NCI-H2171 treated with DMSO at 0.1 percent for 48 hours (cell line): Measurements from ENCODE around the gene IDH2.
"Not testable (repeated sequence)": the region's sequence is repeated elsewhere in the genome, so short reads cannot be mapped to it uniquely, and the experiment has no call there.

Experiments
- DNase-seq: peaks from one replicate; lab custom pipeline; 2025; lab: John Stamatoyannopoulos, UW

Gene IDH2

DNA sequence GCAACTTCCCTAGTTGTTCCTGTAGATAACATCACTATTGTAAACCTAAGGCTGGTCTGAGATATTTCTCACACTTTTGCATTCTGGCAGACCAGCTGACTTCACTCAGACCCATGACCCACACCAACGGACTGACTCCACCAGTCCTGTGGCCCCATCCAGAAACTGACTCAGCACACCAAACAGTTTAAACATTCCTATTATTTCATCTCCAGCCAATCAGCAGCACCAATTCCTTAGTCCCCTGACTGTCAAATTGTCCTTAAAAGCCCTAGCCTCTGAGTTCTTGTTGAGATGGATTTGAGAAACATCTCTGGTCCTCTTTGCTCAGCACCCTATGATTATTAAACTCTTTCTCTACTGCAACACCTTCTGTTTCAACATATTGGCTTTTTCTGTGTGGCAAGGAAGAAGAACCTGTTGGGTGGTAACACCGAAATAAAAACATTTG lies 12.2 kb upstream of the IDH2 start:
- DNase-seq, result no peak

DNA sequence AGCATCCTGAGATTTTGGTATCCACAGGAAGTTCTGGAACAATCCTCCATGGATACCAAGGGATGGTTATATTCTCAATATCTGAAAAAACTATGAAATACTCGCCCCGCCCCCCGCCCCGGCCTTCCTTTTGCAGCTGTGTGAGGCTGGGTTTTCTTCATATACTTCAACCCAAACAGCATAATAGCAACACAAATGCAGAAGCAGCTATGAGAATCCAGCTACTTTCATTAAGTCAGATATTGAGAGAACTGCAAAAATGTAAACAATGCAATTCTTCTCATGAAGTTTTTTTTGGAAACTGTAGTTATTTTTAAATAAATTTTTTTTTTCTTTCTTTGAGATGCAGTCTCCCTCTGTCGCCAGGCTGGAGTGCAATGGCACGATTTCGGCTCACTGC lies 10.9 kb upstream of the IDH2 start:
- no peak for DNase-seq

DNA sequence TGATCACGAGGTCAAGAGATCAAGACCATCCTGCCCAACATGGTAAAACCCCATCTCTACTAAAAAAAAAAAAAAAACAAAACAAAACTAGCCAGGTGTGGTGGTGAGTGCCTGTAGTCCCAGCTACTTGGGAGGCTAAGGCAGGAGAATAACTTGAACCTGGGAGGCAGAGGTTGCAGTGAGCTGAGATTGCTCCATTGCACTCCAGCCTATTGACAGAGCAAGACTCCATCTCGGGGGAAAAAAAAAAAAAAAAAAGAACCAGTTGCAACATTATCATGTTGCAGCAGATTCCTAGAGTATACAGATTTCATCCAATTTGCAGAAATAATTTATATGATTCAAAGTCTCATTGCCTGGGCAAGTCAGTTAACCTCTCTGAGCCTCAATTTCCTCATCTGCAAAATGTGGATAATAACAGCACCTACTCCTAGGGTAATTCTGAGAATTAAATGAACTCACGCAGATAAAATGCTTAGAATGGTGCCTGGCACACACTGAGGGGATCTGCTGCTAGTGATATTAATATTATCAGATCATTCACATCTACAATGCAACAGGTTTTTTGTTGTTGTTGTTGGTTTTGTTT lies 7.0 kb upstream of the IDH2 start:
- DNase-seq, result not testable (repeated sequence)

DNA sequence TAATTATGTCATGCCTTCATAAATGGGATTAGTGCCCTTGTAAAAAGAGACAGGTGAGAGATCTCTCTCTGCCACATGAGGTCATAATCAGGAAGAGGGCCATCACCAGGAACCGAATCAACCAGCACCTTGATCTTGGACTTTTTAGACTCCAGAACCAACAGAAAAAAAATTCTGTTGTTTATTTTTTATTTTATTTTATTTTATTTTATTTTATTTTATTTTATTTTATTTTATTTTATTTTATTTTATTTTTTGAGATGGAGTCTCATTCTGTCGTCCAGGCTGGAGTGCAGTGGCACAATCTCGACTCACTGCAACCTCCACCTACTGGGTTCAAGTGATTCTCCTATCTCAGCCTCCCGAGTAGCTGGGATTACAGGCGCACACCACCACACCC lies 5.8 kb upstream of the IDH2 start:
- not testable (repeated sequence) for DNase-seq

DNA sequence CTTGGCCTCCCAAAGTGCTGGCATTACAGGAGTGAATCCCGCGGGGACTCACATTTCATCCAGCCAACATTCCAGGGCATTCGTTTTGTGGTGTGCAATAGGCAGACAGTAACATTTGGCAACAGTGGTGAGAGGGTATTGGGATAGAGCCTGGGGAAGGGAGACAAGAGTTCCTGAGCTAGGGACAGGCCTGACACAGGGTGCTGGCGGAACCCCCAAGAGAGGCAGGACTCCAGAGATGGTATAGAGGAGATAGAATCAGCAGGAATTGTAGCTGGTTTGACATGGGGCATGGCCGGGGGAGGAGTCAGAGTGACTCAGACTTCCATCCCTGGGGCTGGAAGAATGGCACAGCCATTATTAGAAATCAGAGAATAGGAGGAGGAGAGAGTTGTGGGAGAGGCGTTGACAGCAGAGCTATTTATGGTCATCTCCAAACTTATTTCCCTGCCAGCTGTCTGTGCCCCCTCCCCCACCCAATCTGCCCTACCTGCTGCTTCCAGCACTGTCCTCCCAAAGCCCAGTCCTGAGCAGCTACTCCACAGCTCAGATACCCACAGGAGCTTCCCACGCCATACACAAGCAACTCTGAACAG lies 4.4 kb upstream of the IDH2 start:
- DNase-seq, result peak; percentile 22

DNA sequence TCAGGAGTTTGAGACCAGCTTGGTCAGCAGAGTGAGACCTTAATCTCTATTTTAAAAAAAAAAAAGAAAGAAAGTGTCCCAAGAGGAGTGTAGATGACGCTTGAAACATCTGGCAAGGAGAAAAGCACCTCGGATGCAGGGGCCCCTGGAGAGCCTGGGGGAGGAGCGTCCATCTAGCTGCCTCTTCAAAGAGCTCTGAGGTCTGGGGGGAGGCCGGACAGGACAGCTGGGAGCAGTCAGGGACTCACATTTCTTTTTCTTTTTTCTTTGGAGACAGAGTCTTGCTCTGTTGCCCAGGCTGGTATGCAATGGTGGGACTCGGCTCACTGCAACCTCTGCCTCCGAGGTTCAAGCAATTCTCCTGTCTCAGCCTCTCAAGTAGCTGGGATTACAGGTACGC lies 3.3 kb upstream of the IDH2 start:
- no peak for DNase-seq

DNA sequence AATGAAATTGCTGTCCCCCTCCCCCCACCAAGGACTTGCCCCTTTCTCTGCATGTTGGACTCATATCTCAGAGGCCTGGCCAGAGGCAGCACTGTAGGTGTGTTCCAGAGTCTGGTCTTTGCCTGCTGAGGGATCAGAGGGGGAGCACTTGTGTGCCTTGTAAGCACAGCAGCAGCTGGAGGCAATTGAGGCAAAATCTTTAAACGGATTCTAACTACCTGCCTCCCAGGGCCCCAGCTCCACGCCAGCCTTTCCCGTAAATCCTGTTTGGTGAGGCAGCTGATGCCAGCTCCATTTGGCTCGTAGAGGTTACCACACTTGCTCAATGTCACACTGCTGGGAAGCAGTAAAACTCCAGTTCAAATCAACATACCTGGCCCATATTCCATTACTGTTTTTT lies 2.3 kb upstream of the IDH2 start:
- no peak for DNase-seq

DNA sequence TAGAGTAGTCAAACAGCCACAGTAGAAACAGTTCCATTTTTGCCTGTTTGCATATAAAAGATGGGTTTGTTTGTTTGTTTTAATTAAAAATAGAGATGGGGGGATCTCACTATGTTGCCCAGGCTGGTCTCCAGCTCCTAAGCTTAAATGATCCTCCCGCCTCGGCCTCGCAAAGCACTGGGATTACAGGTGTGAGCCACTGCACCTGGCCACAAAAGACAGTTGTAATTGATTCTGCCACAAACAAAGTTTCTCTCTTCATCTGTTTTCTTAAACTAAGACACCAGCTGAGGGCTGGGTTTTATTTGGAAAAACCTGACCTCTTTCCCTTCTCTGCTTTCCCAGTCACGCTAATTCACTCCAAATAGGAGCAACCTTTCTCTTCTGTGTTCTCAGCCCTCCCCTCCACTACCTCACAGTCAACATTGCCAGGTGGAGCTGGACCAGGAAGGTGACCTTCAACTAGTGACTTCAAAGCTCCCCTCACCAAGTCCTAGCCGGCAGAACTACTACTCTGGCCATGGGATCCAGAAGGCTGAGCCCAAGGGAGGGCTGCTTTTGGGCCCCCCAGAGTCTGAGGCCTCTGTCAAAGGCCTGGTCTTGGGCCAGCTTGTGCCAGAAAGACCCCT lies 1.5 kb upstream of the IDH2 start:
- no peak for DNase-seq

DNA sequence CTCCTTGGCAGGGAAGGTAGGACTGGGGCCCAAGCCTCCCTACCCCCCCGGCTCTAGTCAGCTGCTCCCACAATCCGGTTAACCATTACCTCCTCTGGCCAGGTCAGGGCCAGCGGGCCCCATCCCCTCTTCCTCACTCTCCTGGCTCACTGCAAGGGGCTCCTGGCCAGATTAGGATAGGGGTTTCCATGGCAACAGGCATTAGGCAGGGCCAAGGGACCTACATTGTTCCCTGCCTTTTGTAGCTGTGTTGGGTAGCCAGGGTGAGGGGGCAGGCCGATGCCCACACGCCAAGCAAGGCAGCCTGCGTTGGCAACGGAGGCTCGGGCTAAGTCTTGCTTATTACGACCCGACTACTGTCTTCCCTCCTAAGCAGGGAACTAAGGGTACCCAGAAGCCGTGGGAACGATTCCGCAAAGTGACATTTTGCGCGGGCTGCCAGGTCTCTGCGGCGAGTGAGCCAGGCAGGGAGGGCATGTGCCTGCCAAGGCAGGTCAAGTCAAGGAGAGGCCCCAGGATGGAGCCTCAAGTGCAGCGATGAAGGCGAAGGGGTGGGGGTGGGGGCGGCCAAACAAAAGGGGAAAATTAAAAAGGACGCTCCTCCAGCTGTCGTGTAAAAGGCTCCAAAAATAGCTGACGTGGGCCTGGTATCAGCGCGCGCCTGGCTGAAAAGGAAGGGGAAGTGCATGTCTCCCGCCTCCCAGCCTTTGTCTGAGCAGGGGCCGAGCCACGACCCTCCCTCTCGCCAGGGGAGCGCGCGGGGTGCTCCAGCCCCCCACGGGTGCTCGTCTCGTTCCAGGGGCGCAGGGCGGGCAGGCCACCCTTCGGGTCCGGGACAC lies 919 bp downstream of the IDH2 start:
- peak; percentile 49 for DNase-seq

DNA sequence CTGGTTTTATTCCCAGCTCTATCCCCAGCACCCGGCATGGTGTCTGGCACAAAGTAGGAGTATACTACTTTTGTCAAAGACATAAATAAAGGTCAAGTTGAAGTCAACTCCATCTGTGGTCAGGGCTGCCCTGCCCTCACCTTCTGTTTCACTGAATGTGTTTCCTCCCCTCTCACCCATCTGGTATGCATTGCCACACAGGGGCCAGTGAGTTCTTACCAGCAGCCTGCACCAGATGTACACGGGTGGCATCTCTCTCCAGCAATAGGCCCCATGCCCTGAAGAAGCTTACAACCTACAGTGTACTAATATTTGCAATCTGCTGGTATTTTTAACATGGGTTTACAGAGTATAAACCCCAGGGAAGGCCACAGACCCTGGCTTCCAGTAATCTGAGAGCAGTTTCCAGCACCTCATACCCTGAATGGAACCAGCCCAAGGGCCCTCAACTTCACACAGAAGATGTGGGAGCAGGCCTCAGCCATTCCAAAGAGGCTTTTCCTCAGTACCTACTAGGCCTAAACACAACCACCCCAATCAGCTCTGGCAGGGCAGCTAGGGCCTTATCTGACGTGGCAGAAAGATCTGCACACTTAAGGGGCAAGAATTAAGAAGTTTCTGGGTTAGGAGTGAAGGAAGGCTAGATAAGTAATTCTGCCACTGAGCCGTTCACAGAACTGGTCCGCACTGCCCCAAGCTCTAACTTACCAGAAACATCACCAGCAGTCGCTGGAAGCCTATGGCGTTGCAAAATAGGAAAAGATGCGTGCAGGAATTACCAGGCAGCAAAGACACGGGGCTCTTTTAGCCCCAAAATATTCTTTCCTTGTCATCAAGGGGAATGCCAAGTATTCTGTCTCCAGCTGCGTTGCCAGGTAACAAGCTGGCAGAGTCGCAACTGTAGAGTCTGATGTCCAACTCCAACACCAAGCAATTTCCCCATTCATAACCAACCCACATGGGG lies 2.1 kb downstream of the IDH2 start:
- DNase-seq, result peak; percentile 60

DNA sequence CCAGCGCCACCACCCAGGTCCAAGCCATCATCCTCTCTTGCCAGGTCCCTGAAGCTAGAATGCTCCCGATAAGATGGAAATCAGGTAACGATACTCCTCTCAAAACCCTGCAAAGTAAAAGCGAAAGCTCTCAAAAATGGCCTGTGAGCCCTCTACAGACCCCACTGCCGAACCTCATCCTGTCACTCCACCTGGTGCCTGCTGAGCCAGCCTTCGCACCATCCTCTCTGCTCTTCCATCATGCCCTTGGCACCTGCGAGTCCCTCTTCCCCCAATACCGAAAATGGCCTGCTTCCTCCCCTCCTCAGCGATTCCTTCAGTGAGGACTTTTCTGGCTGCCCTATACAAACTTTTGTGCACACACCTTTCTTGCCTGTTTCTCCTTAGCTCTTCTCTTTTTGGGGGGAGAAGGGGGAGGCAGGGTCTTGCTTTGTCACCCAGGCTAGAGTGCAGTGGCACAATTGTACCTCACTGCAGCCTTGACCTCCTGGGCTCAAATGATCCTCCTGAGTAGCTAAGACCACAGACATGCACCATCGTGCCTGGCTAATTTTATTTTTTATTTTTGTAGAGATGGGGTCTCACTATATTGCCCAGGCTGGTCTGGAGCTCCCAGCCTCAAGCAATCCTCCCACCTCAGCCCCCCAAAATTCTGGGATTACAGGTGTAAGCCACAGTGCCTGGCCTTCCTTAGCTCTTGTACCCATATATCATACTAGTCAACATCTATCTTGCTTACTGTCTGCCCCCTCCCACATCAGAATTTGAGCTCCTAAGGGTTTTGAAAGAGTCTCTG lies 3.0 kb downstream of the IDH2 start:
- DNase-seq, result no peak

DNA sequence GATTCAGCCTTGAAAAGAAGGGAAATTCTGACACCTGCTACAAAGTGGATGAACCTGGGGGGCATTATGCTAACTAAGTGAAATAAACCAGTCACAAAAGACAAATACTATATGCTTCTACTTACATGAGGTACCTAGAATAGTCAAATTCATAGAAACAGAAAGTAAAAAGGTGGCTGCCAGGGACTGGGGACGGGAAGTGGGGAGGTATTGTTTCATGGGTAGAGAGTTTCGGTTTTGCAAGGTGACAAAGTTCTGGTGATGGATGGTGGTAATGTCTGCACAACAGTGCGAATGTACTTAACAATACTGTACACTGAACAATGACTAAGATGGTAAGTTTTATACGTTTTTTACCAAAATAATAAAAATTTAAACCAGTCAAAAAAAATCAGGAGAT lies 4.8 kb downstream of the IDH2 start:
- DNase-seq, result no peak

DNA sequence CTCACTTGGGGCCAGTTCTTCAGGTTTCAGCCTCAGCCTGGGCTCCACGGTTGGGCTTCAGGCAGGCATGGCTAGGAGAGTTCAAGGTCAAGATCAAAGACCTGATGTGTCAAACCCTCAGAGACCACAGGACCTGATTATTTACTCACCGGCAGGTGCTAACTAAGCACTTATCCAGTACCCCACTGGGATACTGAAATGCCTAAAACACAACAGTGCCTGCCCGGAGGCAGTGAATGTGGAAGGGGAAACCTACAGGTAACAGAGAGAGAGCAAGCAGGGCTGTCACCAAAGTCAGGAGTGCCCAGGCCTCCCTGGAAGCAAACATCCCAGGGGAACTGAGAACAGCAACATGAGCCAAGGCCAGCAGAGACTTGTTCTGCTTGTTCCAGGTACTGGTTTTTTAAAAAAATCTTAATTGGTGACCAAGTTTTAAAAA lies 6.7 kb downstream of the IDH2 start:
- DNase-seq, result peak; percentile 80

DNA sequence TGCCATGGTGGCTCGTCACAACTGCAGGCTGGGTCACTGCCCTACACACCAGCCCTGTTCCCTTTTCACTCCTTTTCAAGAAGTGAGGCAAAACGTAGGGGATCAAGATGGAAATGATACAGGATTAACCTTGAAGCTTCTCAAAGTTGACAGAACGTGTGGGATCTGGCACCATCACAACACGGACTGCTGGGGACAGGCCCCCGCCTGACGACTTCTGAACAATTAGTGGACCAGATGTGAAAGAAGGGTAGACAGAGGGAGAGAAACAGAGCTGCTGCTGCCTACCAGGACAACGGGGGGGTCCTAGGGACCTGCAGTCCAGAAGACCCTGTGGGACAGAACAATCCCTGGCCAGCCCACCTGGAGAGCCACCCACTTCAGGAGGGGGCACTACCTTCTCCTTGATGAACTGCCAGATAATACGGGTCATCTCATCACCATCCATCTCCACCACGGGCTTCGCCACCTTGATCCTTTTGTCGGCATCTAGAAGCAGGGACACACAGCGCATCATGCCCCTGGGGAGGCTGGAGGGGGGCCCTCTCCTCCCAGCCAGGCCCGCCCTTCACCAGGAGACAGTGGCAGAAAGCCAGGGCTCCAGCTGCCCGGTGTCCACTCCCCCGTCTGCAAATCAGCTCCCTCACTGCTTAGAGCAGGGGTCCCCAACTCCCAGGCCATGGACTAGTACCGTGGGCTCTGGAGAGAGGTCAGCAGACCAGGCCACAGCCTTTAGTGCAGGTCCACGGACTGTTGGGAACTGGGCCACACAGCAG lies 10.9 kb downstream of the IDH2 start:
- DNase-seq, result no peak

DNA sequence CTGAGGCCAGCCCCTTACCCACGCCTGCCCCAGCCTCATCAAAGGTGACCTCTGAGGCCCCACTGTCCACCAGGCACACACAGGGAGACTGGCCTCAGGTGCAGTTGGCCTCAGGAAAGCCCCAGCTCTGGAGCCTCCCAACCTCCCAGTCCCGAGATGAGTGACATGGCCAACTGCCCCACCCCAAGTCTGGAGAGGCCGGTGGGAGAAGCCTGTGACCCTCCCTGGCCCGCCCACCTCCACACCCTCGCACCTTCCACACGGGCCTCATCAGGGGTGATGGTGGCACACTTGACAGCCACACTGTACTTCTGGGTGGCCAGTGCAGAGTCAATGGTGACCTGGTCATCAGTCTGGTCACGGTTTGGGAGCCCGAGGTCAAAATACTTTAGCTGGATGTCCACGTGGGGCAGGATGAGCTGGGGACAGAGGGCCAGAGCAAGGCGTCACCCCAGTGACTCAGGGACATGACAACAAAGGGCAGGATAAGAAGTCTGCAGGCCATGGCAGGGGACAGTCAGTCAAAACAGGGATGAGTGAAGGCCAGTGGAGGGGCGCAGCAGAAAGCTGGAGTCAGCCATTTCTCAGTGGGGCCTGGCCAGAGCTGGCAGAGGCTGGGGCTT lies 11.9 kb downstream of the IDH2 start:
- no peak for DNase-seq

DNA sequence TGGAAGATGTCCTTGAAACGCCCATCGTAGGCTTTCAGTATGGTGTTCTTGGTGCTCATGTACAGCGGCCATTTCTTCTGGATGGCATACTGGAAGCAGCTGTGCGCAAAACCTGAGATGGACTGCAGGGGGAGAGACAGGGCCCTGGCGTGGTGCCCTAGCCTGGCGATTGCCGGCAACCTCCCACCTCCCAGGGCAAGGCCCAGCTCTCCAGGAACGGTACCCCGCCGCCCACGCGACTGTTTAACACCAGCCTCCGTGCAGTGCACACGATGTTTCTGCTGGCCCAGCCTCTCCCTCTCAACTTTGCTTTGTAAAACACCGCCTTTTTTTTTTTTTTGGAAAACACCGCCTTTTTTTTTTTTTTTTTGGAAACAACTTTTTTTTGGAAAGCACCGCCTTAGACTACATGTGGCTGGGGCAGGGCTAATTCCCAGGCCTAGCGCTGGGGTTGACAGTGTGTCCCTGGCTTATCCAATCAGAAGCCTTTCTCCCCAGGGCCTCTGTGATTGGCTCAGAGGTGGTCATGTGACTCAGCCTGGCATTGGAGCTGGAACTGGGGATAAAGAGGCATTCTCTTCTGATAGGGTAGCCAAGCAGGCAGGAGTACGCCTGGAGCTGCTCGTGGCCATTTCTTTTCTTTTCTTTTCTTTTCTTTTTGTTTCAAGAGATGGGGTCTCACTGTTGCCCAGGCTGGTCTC lies 14.7 kb downstream of the IDH2 start:
- peak; percentile 15 for DNase-seq

DNA sequence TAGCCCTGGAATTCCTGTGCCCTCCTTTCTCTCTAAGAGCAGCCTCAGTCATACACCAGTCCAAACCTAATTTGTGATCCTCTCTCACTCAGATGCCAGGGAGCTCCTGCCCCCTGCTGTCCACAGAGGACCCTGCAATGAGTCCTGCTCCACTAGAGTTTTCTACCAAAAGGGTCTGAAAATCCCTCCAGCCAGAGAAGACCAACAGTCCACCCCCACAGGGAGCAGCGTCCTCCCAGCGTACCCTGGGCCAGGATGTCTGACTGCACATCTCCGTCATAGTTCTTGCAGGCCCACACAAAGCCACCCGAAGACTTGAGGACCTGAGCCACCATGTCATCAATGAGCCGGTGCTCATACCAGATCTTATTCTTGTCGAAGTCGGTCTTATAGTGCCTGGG lies 15.4 kb downstream of the IDH2 start:
- DNase-seq, result peak; percentile 29

DNA sequence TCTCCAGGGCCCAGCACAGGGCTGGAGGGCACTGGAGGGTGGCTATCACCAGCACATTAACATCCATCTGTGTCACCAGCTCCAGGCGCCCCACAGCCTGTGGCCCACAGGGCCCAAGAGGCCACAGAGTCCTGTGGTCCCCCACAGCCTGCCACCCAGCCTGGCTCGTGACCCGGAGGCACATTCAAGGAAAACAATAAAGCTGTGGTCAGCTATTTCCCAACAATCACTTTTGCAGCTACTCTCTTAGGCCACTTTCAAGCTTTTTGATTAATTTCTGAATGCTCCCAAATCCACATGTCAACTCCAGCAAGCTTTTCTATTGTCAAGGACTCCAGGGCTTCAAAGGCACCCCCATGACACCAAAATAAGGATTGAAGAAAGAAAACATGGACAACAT lies 16.7 kb downstream of the IDH2 start:
- no peak for DNase-seq

DNA sequence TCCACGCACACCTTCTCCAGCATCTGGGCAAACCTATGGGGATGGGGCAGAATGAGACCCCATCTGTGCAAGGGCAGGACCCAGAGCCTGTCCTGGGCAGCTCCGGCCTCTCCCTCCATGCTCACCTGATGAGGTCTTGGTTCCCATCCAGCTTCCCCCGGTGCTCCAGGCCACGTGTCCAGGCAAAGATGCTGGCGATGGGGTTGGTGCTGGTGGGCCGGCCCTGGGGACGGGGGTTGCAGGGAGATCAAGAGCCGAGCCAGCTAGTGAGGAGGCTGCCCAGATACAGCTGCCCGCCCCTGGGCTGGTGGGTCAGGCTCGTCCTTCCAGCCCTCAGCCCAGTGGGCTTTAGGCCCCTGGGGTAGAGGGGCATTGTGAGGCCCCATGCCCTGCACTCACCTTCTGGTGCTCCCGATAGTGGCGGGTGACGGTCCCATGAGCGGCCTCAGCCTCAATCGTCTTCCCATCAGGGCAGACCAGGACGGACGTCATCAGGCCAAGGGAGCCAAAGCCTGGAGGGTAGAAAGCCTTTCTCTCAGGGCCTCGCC lies 17.3 kb downstream of the IDH2 start:
- no peak for DNase-seq
